Breast epithelium (tissue), 4 donors: ENCODE data around the gene ERCC5. TPM values are rescaled to one million over a fixed set of nuclear protein-coding genes. Genes with fewer than 3 reads are reported as not detected.

Source experiments
- DNase-seq, 2 donors: peaks; one replicate each; pipeline ENCODE4 v3.0.0-alpha.2; 2019; ENCODE audit warnings: low spot score in 2 of 2
- H3K27ac ChIP-seq, 2 donors: fragments of 200-600 bp; sonication (generic) in 1 of 2; one replicate each; pipeline ENCODE4 v1.5.1; 2016 to 2019; ENCODE audit warnings: mild to moderate bottlenecking in 1 of 2
- H3K27me3 ChIP-seq, 2 donors: fragments of 200-600 bp; sonication (generic) in 1 of 2; one replicate each; pipeline versions ENCODE4 v1.5.1 to v1.6.0; 2017 to 2019; ENCODE audit warnings: control low read depth in 1 of 2, mild to moderate bottlenecking in 1 of 2
- H3K36me3 ChIP-seq: fragments of 200-600 bp; one replicate; pipeline ENCODE4 v1.5.1; 2019
- H3K4me1 ChIP-seq, 2 donors: fragments of 200-600 bp; sonication (generic); one replicate each; pipeline ENCODE4 v1.5.1; 2016 to 2019; ENCODE audit warnings: control low read depth in 1 of 2
- H3K4me3 ChIP-seq, 3 donors: fragments of 200-600 bp; sonication (generic); 1 replicate in 2 of 3; 2 replicates in 1 of 3; pipeline ENCODE4 v1.5.1; 2016 to 2019; ENCODE audit warnings: mild to moderate bottlenecking in 3 of 3, moderate library complexity in 2 of 3
- H3K9me3 ChIP-seq, 2 donors: fragments of 200-600 bp; sonication (generic) in 1 of 2; one replicate each; pipeline ENCODE4 v1.5.1; 2016 to 2019; ENCODE audit warnings: control low read depth in 1 of 2
- POLR2A ChIP-seq: fragments of 450-650 bp; IDR thresholded peaks from one replicate; pipeline ENCODE4 v1.6.1; 2016; ENCODE audit warnings: antibody characterized with exemption, mild to moderate bottlenecking, moderate library complexity
- POLR2AphosphoS5 ChIP-seq, 3 donors: sonication (generic); formaldehyde crosslinking; IDR thresholded peaks; one replicate each; pipeline ENCODE4 v1.6.1; 2017; ENCODE audit warnings: antibody characterized with exemption in 3 of 3
- intact Hi-C: fragments of 100-400 bp; cut with DNase I; formaldehyde crosslinking; loops from one replicate; pipeline ENCODE4 v1.15.1; 2023; ENCODE audit warnings: low total_unique reads
- total RNA-seq, 3 donors: library from RNA; depleted of rRNA; stranded (reverse); fragments of >200 nt; gene quantifications; one replicate each; pipeline ENCODE4 v1.1.0, GENCODE V29; 2016
- TF ChIP-seq, protein P1 (sequence below), 3 donors: fragments of 450-650 bp; IDR thresholded peaks; one replicate each; pipeline ENCODE4 v1.5.1; 2016 to 2017; ENCODE audit warnings: antibody characterized with exemption in 3 of 3, mild to moderate bottlenecking in 3 of 3, moderate library complexity in 3 of 3

ERCC5 gene
- total RNA-seq, 3 donors from 2014 or later = 76.0 to 85.0 (median 77.6) TPM

DNA sequence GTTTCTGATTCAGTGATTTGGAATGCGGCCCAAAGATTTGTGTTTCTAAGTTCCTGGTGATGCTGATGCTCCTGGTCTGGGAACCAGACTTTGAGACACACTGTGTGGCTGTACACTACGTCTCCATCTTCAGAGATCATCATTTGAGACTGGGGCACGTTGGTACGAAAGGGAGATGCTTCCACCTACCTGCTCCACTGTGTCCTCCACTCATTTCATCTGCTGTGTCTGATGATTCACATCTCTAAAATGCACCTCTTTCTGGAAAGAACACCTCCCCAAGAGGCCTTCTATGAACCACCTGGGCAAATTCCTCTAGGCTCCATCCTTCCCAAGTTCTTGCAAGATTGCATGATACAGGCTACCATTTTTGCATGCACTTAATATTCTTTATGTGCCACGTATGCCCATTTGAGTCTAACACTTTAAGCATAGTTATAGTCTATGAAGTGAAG, 58.6 kb downstream of the ERCC5 start:
- no peaks in the 10 kb centered on the region for H3K9me3 ChIP-seq
- DNase-seq = no peak
- no peaks in the 10 kb centered on the region for H3K36me3 ChIP-seq
- H3K4me3 ChIP-seq = no peak overlapping the region
- no peak overlapping the region for H3K27ac ChIP-seq
- no peaks in the 10 kb centered on the region for H3K4me1 ChIP-seq
- intact Hi-C loops = no loop called here
- TF ChIP-seq POLR2A (no peak), POLR2AphosphoS5 (IDR thresholded peaks at IDR 0.05) (no peak)
- TF ChIP-seq, protein P1, sequence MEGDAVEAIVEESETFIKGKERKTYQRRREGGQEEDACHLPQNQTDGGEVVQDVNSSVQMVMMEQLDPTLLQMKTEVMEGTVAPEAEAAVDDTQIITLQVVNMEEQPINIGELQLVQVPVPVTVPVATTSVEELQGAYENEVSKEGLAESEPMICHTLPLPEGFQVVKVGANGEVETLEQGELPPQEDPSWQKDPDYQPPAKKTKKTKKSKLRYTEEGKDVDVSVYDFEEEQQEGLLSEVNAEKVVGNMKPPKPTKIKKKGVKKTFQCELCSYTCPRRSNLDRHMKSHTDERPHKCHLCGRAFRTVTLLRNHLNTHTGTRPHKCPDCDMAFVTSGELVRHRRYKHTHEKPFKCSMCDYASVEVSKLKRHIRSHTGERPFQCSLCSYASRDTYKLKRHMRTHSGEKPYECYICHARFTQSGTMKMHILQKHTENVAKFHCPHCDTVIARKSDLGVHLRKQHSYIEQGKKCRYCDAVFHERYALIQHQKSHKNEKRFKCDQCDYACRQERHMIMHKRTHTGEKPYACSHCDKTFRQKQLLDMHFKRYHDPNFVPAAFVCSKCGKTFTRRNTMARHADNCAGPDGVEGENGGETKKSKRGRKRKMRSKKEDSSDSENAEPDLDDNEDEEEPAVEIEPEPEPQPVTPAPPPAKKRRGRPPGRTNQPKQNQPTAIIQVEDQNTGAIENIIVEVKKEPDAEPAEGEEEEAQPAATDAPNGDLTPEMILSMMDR (IDR thresholded peaks at IDR 0.05) = no peak
- H3K27me3 ChIP-seq = no peaks in the 10 kb centered on the region

DNA sequence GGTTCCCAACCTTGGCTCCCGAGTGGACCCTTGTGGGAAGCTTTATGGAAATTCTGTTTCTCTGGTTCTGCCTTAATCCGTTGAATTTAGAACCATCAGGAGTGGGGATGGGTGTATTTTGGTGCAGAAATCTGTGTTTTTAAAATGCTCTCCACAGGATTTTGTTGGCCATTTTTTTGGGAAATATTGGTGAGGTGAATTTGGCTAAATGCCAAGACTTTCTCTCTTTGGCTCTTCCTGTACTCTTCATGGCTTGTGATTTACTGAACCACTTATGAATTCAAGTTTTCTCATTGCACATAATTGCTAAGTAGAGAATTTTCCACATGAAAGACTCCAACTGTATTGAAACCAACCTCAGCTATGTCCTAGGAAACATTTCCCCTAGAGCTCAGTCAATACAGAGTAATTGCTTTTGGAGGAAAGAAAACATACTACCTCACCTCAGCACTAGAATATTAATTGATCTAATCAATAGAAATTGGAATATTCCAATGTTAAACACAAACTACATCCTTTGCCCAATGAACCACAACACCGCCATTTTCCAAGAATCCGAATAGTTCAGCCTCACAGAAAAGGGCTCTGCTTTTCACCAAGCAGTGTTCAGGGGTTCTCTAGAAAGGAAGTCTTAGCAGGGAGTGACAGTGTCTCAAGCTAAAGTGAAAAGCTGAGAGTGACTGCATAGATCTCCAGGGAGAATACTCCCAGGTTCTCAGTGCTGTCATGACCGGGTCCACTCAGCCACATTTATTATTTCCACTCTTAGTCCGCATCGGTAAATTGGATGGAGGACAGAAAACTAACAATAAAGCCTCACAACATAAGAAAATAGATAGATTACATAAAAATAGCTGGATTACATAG, 60.3 kb downstream of the ERCC5 start:
- H3K27ac ChIP-seq = no peak overlapping the region
- no peak for DNase-seq
- H3K4me1 ChIP-seq = no peaks in the 10 kb centered on the region
- no peak overlapping the region for H3K4me3 ChIP-seq
- intact Hi-C loops = no loop called here
- no peaks in the 10 kb centered on the region for H3K9me3 ChIP-seq
- no peaks in the 10 kb centered on the region for H3K27me3 ChIP-seq
- TF ChIP-seq, protein P1 (IDR thresholded peaks at IDR 0.05) = no peak
- no peak for TF ChIP-seq POLR2AphosphoS5 (IDR thresholded peaks at IDR 0.05)
- TF ChIP-seq POLR2A = no peak
- no peaks in the 10 kb centered on the region for H3K36me3 ChIP-seq

DNA sequence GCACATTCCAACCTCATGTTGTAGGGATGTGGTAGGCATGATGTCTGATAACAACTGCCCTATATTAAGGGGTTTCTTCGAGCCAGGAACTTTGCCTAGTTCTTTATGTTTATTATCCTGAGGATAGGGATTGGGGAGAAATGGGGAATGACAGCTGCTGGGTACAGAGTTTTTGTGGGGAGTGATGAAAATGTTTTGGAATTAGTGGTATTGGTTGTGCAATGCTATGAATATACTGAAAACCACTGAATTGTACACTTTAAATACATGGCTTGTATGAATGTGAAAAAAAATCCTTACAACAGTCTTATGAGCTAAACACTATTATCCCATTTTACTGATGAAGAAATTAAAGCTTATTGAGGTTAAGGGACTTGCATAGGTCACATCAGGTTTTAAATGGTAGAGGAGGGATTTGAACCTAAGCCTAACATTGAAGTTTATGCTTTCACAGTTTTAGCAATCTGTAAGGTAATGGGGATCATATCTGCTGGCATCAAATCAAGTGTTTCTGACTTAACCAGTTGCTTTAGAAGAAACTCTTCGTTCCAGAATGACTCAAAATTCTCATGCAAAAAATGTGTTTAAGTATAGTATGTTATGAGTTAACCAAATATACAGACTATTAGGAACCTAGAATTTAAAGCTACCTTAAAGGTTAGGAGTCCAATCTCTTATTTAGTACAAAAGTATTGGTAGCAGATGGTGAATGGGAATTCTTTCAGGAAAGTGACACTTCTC, 61.4 kb downstream of the ERCC5 start:
- intact Hi-C loops = no loop called here
- Histone ChIP-seq H3K4me1 (no peaks in the 10 kb centered on the region), H3K36me3 (no peaks in the 10 kb centered on the region), H3K27me3 (no peaks in the 10 kb centered on the region), H3K4me3 (no peak overlapping the region), H3K27ac (no peak overlapping the region), H3K9me3 (no peaks in the 10 kb centered on the region)
- TF ChIP-seq, protein P1 (IDR thresholded peaks at IDR 0.05) = no peak
- no peak for TF ChIP-seq POLR2A
- no peak for TF ChIP-seq POLR2AphosphoS5 (IDR thresholded peaks at IDR 0.05)
- no peak for DNase-seq

DNA sequence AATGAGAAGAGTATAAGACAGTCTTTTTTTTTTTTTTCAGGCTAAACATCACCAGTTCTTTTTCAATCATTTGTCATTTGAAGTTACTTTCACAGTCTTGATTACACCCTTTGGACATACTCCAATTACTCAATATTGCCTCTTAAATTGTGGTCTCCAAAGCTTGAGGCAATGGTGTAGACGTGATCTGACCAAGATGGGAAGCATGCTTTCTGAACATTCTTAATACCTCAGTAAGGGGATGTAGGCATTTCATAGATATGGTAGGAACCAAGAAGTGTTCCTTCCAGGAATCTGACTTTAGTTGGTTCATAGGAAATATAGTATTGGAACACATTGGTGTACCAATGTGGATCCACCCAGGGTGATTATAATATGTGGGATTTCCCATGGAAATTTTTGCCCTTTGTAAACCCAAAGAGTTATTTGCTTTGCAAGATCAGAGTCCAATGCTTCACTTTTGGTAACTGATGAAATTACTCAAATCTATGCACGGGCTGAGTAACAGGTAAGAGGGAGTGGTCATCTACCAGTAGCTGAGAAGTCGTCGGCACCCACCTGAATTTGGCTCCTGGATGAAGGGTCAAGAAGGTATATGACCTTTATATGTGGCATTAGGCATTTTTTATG, 62.2 kb downstream of the ERCC5 start:
- DNase-seq = no peak
- intact Hi-C loops = no loop called here
- no peaks in the 10 kb centered on the region for H3K9me3 ChIP-seq
- H3K27ac ChIP-seq = no peak overlapping the region
- H3K36me3 ChIP-seq = no peaks in the 10 kb centered on the region
- H3K27me3 ChIP-seq = no peaks in the 10 kb centered on the region
- no peaks in the 10 kb centered on the region for H3K4me1 ChIP-seq
- TF ChIP-seq POLR2AphosphoS5 (IDR thresholded peaks at IDR 0.05) (no peak), POLR2A (no peak)
- TF ChIP-seq, protein P1 (IDR thresholded peaks at IDR 0.05) = no peak
- H3K4me3 ChIP-seq = no peak overlapping the region
